Astrocyte (in vitro differentiated cells and primary cell): ENCODE data around the gene COL5A1.

ENCODE experiments used
- EZH2 ChIP-seq: IDR thresholded peaks from 2 replicates; pipeline ENCODE4 v1.6.1; 2012; ENCODE audit warnings: mild to moderate bottlenecking, low read length, inconsistent platforms; ENCODE audit not compliant: insufficient read depth
- TF ChIP-seq, protein P1 (sequence below): IDR thresholded peaks from 2 replicates; pipeline ENCODE4 v1.5.1; 2011; ENCODE audit warnings: low read depth, mild to moderate bottlenecking, inconsistent platforms, low read length, moderate library complexity; ENCODE audit not compliant: insufficient read depth

DNA sequence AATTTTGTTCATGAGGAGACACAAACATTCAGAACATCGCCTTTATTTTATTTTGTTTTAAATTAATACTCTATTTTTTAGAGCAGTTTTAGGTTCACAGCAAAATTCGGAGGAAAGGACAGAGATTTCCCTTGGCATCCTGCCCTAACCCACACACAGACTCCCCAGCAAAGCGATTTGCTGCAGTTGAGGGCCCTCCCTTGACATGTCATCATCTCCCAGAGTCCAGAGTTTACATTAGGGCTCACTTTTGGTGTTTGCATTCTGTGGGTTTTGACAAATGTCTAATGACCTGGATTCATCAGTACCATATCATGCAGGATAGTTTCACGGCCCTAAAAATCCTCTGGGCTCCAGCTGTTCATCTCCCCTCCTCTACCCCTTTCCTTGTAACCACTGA, 33.6 kb upstream of the COL5A1 start:
- TF ChIP-seq EZH2: no peak
- TF ChIP-seq, protein P1, sequence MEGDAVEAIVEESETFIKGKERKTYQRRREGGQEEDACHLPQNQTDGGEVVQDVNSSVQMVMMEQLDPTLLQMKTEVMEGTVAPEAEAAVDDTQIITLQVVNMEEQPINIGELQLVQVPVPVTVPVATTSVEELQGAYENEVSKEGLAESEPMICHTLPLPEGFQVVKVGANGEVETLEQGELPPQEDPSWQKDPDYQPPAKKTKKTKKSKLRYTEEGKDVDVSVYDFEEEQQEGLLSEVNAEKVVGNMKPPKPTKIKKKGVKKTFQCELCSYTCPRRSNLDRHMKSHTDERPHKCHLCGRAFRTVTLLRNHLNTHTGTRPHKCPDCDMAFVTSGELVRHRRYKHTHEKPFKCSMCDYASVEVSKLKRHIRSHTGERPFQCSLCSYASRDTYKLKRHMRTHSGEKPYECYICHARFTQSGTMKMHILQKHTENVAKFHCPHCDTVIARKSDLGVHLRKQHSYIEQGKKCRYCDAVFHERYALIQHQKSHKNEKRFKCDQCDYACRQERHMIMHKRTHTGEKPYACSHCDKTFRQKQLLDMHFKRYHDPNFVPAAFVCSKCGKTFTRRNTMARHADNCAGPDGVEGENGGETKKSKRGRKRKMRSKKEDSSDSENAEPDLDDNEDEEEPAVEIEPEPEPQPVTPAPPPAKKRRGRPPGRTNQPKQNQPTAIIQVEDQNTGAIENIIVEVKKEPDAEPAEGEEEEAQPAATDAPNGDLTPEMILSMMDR: no peak
